IPS DF 6.9 (cell line): Measurements from ENCODE around the gene SPC25.
"Not testable (repeated sequence)": the region's sequence is repeated elsewhere in the genome, so short reads cannot be mapped to it uniquely, and the experiment has no call there.

Source experiments
- DNase-seq: peaks from one replicate; pipeline ENCODE4 v3.0.0-alpha.2; 2013; ENCODE audit warnings: low read depth, low spot score
- H3K27ac ChIP-seq: one replicate; pipeline ENCODE4 v1.5.1; 2013; ENCODE audit warnings: low read length, control low read depth
- H3K27me3 ChIP-seq: 2 replicates; pipeline ENCODE4 v1.6.1; 2013; ENCODE audit warnings: mild to moderate bottlenecking, low read length; ENCODE audit not compliant: control insufficient read depth, insufficient read depth
- H3K36me3 ChIP-seq: 2 replicates; pipeline ENCODE4 v1.6.1; 2013; ENCODE audit warnings: low read length; ENCODE audit not compliant: control insufficient read depth, insufficient read depth
- H3K4me1 ChIP-seq: 2 replicates; pipeline ENCODE4 v1.6.1; 2013; ENCODE audit warnings: low read length; ENCODE audit not compliant: control insufficient read depth, insufficient read depth
- H3K4me3 ChIP-seq: 2 replicates; pipeline ENCODE4 v1.5.1; 2013; ENCODE audit warnings: mild to moderate bottlenecking, low read length
- H3K9me3 ChIP-seq: 2 replicates; pipeline ENCODE4 v1.6.1; 2013; ENCODE audit warnings: low read length, inconsistent platforms; ENCODE audit not compliant: control insufficient read depth, insufficient read depth
- WGBS: extraction: QIAGEN DNeasy Blood & Tissue Kit; methylation state at CpG from one replicate; pipeline ENCODE4 v1.1.7; 2013; ENCODE audit warnings: mixed read lengths, missing lambda C conversion rate; ENCODE audit not compliant: insufficient read length, insufficient coverage; 5-methylcytosine and 5-hydroxymethylcytosine counted together

The SPC25 gene

DNA sequence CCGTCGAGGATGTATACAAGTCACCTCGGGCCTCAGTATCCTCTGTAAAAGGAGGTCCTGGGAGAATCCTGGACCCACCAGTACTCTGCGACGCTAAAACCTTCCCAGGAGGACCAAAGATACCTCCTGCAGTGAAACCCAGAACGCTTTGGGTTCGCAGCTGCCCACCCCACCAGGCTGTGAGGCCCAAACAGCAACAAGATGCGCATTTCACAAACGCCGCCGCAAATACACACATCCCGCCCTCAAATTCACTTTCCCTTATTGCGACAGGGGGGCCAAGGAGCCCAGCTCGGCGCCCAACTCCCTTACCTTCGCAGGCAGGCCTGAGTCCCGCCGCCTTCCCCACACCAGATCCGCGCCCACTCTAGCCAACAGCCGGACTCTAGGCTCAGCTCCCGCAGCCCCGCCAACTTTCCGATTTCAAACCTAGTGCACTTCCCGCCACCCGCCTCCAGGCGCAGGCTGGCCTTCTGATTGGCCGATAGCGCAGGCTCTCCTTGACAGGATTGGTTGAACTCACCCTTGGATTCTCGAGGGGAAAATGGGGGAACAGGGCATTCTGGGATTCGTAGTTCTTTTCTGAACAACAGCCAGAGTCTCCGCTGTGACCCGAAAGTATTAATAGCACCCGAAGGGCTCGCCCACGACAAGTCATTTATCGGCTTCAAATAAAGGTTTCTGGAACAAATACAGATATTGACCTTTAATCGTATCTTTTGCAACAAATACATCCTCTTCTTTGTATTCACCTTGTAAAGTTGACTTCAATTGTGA lies at the start of gene SPC25:
Gene SPC25 (minus strand): TSS at position 425 of the 777 bp plus-strand sequence. CDS start 911 bp downstream, outside the sequence.
- Histone ChIP-seq H3K36me3 (no peaks in the 10 kb centered on the region), H3K4me3 (peak within 1 kb of the TSS; percentile 80; the same call in 1 of the 2 replicates), H3K27ac (no peak within 1 kb of the TSS), H3K27me3 (no peaks in the 10 kb centered on the region), H3K4me1 (no peaks in the 10 kb centered on the region), H3K9me3 (no peaks in the 10 kb centered on the region)
- DNase-seq, result peak; percentile 93
- no CpG with 5 or more reads among the region's 38 CpGs for WGBS

DNA sequence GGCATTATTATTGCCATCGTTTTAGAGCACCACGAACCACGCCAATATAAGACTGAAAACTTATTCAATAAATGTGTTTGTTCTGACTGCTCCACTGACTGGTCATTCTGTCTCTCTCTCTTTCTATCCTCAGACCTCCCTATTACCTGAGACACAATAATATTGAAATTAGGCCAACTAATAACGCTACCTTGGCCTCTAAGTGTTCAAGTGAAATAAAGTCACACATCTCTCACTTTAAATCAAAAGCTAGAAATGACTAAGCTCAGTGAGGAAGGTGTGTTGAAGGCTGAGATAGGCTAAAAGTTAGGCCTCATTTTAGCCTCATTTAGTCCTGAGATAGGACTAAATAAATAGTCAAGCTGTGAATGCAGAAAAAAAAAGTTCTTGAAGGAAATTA lies 49.7 kb upstream of the SPC25 start:
- WGBS, result no CpG with 5 or more reads among the region's 4 CpGs
- Histone ChIP-seq H3K4me1 (no peaks in the 10 kb centered on the region), H3K9me3 (no peaks in the 10 kb centered on the region), H3K36me3 (no peaks in the 10 kb centered on the region), H3K27me3 (no peaks in the 10 kb centered on the region), H3K27ac (no peak overlapping the region), H3K4me3 (no peak overlapping the region)
- no peak for DNase-seq

GRCh38 chr2:168939061-168939460 lies 48.8 kb upstream of the SPC25 start:
- no peaks in the 10 kb centered on the region for H3K9me3 ChIP-seq
- no peak overlapping the region for H3K27ac ChIP-seq
- no peak overlapping the region for H3K4me3 ChIP-seq
- DNase-seq, result no peak
- WGBS, result no CpG with 5 or more reads among the region's 1 CpG
- H3K4me1 ChIP-seq, result no peaks in the 10 kb centered on the region
- no peaks in the 10 kb centered on the region for H3K27me3 ChIP-seq
- H3K36me3 ChIP-seq, result no peaks in the 10 kb centered on the region

DNA sequence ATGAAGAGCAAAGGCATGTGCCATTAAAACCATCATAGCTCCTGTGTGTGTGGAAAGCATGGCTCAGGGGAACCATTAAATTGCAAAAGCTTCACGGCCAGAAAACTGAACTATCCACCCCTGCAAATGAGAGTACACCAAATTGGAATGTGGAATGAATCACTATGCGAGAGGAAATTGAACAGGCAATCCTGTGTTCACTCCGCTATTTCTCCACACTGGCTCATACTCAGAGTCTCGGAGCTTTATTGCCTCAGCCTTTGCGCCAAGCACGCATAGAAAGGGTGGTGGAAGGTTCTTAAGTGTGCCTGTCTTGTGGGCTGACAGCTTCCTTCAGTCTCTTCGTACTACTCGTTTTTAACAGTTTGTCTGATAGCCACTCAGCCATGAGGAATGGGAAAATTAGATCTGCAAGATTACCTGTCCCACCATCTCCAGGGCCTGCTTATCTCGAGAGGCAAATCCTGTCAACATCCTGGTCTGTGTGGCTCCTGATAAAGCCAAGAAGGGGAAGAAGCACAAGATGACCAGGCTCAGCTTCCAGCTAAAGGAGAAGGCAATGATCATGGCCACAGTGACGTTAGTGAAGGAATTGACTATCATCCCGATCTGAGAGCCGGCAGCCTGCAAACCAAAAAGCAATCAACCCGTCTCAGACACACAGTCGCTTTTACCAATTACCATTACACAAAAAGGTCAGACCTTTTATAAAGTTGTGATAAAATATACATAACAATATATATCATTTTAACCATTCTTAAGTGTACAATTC lies 45.8 kb upstream of the SPC25 start:
- no peaks in the 10 kb centered on the region for H3K27me3 ChIP-seq
- WGBS, result no CpG with 5 or more reads among the region's 14 CpGs
- no peak overlapping the region for H3K27ac ChIP-seq
- H3K36me3 ChIP-seq, result no peaks in the 10 kb centered on the region
- no peak overlapping the region for H3K4me3 ChIP-seq
- no peaks in the 10 kb centered on the region for H3K9me3 ChIP-seq
- H3K4me1 ChIP-seq, result no peaks in the 10 kb centered on the region
- no peak for DNase-seq

GRCh38 chr2:168934826-168935225 lies 44.6 kb upstream of the SPC25 start:
- H3K4me3 ChIP-seq, result no peak overlapping the region
- no CpG with 5 or more reads among the region's 2 CpGs for WGBS
- no peaks in the 10 kb centered on the region for H3K27me3 ChIP-seq
- no peak overlapping the region for H3K27ac ChIP-seq
- no peaks in the 10 kb centered on the region for H3K36me3 ChIP-seq
- peaks cover 2% of the 10 kb centered on the region for H3K4me1 ChIP-seq
- no peak for DNase-seq
- H3K9me3 ChIP-seq, result no peaks in the 10 kb centered on the region

- not testable (repeated sequence) for H3K9me3 ChIP-seq, H3K27me3 ChIP-seq, H3K36me3 ChIP-seq, H3K4me1 ChIP-seq, DNase-seq, H3K4me3 ChIP-seq, H3K27ac ChIP-seq
- WGBS, result no CpG with 5 or more reads among the region's 4 CpGs
These were observed 41.9 kb upstream of the SPC25 start for GRCh38 chr2:168932174-168932573.

DNA sequence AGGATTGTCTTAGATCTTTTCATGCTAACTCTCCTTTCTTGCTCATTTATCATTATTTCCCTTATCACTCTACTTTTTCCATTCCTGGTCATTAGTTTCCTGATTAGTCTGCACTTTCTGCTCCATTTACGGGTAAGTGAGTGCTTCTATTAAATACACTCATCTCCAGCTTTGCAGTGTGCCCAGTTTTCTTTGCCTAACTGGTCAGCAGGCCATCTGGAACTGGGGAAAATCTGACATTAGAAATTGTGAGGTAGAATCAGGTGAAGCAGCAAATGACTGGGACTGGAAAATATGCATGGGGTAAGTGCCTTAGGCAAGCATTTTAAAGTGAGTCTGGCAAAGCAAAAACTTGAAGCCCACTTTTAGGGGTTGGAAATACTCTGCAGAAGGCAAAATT lies 40.0 kb upstream of the SPC25 start:
- whole genome bisulfite sequencing, result no CpG with 5 or more reads among the region's 1 CpG
- Histone ChIP-seq H3K36me3 (no peaks in the 10 kb centered on the region), H3K4me1 (peaks cover 2% of the 10 kb centered on the region), H3K27ac (no peak overlapping the region), H3K9me3 (no peaks in the 10 kb centered on the region), H3K27me3 (no peaks in the 10 kb centered on the region), H3K4me3 (no peak overlapping the region)
- DNase-seq, result no peak

GRCh38 chr2:168929031-168929430 lies 38.8 kb upstream of the SPC25 start:
- no peak overlapping the region for H3K27ac ChIP-seq
- H3K4me1 ChIP-seq, result peaks cover 2% of the 10 kb centered on the region
- H3K9me3 ChIP-seq, result no peaks in the 10 kb centered on the region
- H3K4me3 ChIP-seq, result no peak overlapping the region
- no CpG with 5 or more reads among the region's 3 CpGs for WGBS
- no peaks in the 10 kb centered on the region for H3K36me3 ChIP-seq
- DNase-seq, result no peak
- H3K27me3 ChIP-seq, result no peaks in the 10 kb centered on the region

DNA sequence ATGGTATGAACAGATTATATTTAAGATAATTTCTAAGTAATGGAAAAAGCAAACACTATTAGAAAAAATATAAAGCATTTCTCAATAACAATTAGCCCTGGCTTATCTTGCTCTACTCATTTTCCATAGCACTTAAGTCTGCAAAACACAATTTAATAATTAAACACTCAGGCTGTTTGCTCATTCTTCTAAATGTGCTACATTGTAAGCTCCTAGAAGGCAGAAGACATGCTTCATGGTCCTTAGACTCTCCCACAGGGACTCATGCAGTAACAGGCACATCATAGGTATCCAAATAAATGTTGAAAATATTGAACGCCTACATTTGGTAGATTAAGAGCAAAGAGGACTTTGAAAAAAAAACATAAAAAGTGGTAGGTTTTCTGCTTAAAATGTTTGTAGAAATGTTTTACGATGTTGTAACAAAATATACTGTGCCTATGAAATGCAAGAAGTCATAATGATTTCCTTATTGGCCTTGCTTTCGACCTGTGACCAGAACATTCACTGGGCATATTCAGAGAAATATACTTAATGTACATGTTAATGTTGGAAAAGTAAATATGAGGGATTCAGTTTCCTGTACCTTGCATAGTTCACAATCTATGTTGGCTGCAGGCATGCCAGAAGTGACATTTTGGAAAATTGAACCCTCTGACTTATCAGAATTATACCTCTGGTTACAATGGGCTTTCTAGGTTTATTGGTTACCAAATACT lies 38.0 kb upstream of the SPC25 start:
- Histone ChIP-seq H3K27me3 (no peaks in the 10 kb centered on the region), H3K4me1 (peaks cover 2% of the 10 kb centered on the region), H3K27ac (no peak overlapping the region), H3K36me3 (no peaks in the 10 kb centered on the region), H3K4me3 (no peak overlapping the region), H3K9me3 (no peaks in the 10 kb centered on the region)
- no peak for DNase-seq
- 100% methylated on average over 1 of the region's 3 CpGs for WGBS

DNA sequence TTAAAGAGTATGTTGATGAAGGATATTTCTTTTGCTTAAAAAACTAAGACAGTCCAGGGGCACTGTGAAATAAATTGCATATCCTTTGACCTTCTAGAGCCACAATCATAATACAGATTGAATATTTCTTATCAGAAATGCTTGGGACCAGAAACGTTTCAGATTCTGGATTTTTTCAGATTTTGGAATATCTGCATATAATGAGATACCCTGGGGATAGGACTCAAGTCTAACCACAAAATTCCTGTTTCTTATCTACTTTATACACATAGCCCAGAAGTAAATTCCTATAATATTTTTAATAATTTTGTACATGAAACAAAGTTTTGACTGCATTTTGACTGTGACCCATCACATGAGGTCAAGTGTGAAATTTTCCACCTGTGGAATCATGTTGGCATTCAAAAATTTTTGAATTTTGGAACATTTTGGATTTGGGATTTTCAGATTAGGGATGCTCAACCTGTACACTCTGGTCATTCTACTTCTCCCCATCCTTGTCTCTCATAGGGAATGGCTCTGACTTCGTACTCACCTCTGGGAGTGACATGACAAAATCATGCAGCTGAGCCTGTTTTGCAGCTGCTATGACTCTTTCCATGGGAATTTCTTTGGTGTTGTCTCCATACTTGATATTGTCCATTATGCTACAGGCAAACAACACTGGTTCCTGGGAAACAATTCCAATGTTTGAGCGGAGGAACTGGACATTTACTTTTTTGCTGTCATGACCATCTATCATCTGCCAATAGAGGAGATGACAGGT lies 36.6 kb upstream of the SPC25 start:
- Histone ChIP-seq H3K9me3 (no peaks in the 10 kb centered on the region), H3K4me3 (no peak overlapping the region), H3K36me3 (no peaks in the 10 kb centered on the region), H3K27ac (no peak overlapping the region), H3K27me3 (no peaks in the 10 kb centered on the region), H3K4me1 (peaks cover 2% of the 10 kb centered on the region)
- DNase-seq, result no peak
- no CpG with 5 or more reads among the region's 3 CpGs for WGBS
